GM12801 (cell line): ENCODE results near the gene SH3BP2.

Experiments used
- CTCF ChIP-seq: IDR thresholded peaks from one replicate; pipeline ENCODE4 v1.5.1; 2011; ENCODE audit warnings: control low read depth; ENCODE audit not compliant: insufficient read length; ENCODE audit errors: extremely low read depth

SH3BP2 gene

GRCh38 chr4:2807571-2807970, 14.7 kb downstream of the SH3BP2 start:
- TF ChIP-seq CTCF, result no peak

GRCh38 chr4:2808001-2808400, 15.1 kb downstream of the SH3BP2 start:
- TF ChIP-seq CTCF, result no peak

GRCh38 chr4:2809610-2810180, 16.8 kb downstream of the SH3BP2 start:
- TF ChIP-seq CTCF, result no peak

- TF ChIP-seq CTCF, result no peak
Observed at GRCh38 chr4:2810388-2810787, 17.5 kb downstream of the SH3BP2 start.

GRCh38 chr4:2811830-2812611, 19.1 kb downstream of the SH3BP2 start:
- no peak for TF ChIP-seq CTCF

GRCh38 chr4:2812612-2813354, 19.9 kb downstream of the SH3BP2 start:
- no peak for TF ChIP-seq CTCF
